SK-N-SH (cell line): ENCODE measurements around the gene CD3G. TPM values are rescaled to one million over a fixed set of nuclear protein-coding genes. Genes with fewer than 3 reads are reported as not detected.

Experiments used
- CTCF ChIA-PET: fragments of 300-600, 350-600 bp; formaldehyde crosslinking; extraction: SDS; loops from one replicate; lab custom pipeline; 2021; lab: Yijun Ruan, JAX
- POLR2A ChIA-PET: fragments of 350-600 bp; sonication (Branson Sonifier 250); formaldehyde crosslinking; extraction: SDS; loops from one replicate; lab custom pipeline; 2020; ENCODE audit warnings: antibody characterized with exemption, inconsistent platforms; lab: Yijun Ruan, JAX
- DNase-seq: peaks from one replicate; pipeline ENCODE4 v3.0.0; 2012
- H2AFZ ChIP-seq: fragments of 200-600 bp; sonication (generic); 2 replicates; pipeline ENCODE4 v1.8.1; 2016; ENCODE audit warnings: antibody characterized with exemption, mild to moderate bottlenecking, low read depth
- H3F3A ChIP-seq: fragments of 200-600 bp; sonication (generic); replicated peaks from 2 replicates; pipeline ENCODE3; 2016; ENCODE audit warnings: antibody characterized with exemption, mild to moderate bottlenecking; ENCODE audit not compliant: insufficient read depth
- H3K27ac ChIP-seq, 2 experiments: fragments of 200-500 bp in 1 of 2; fragments of 200-600 bp in 1 of 2; sonication (Bioruptor generic) in 1 of 2; sonication (generic), shearing (Covaris generic) in 1 of 2; 2 replicates each; pipeline versions ENCODE4 v1.5.1 to v1.6.1; 2014 to 2016; ENCODE audit warnings: low read depth in 2 of 2, inconsistent platforms in 1 of 2, low read length in 1 of 2, mild to moderate bottlenecking in 1 of 2, mixed read lengths in 1 of 2
- H3K27me3 ChIP-seq: fragments of 200-600 bp; sonication (generic), shearing (Covaris generic); 2 replicates; pipeline ENCODE4 v1.6.1; 2016; ENCODE audit warnings: mixed run types; ENCODE audit not compliant: insufficient read depth
- H3K36me3 ChIP-seq, 2 experiments: fragments of 200-500 bp in 1 of 2; fragments of 200-600 bp in 1 of 2; sonication (Bioruptor generic) in 1 of 2; sonication (generic) in 1 of 2; replicated peaks in 1 of 2; 2 replicates each; pipeline versions ENCODE3 to v1.5.1; 2014 to 2016; ENCODE audit warnings: low read length in 1 of 2, mild to moderate bottlenecking in 1 of 2; ENCODE audit not compliant: insufficient read depth in 2 of 2, control insufficient read depth in 1 of 2
- H3K4me1 ChIP-seq, 2 experiments: fragments of 200-500 bp in 1 of 2; fragments of 200-600 bp in 1 of 2; sonication (Bioruptor generic) in 1 of 2; sonication (generic), shearing (Covaris generic) in 1 of 2; 2 replicates each; pipeline versions ENCODE4 v1.5.1 to v1.6.1; 2014 to 2016; ENCODE audit warnings: low read depth in 1 of 2, low read length in 1 of 2, mixed run types in 1 of 2; ENCODE audit not compliant: insufficient read depth in 2 of 2, control insufficient read depth in 1 of 2
- H3K4me2 ChIP-seq: fragments of 200-600 bp; sonication (generic), shearing (Covaris generic); 2 replicates; pipeline ENCODE4 v1.6.1; 2017; ENCODE audit warnings: mixed run types
- H3K4me3 ChIP-seq, 2 experiments: fragments of 200-500 bp in 1 of 2; fragments of 200-600 bp in 1 of 2; sonication (Bioruptor generic) in 1 of 2; sonication (generic), shearing (Covaris generic) in 1 of 2; 2 replicates each; pipeline versions ENCODE4 v1.5.1 to v1.8.1; 2014 to 2016; ENCODE audit warnings: low read depth in 2 of 2, inconsistent platforms in 1 of 2, low read length in 1 of 2, mild to moderate bottlenecking in 1 of 2, mixed read lengths in 1 of 2, moderate library complexity in 1 of 2
- H3K79me2 ChIP-seq: fragments of 200-600 bp; sonication (generic); 2 replicates; pipeline ENCODE4 v1.8.1; 2017; ENCODE audit warnings: mild to moderate bottlenecking; ENCODE audit not compliant: insufficient read depth
- H3K9ac ChIP-seq: fragments of 200-600 bp; sonication (generic); 2 replicates; pipeline ENCODE4 v1.6.1; 2017; ENCODE audit warnings: mixed run types
- H3K9me2 ChIP-seq: fragments of 200-600 bp; sonication (generic); 2 replicates; pipeline ENCODE4 v1.6.1; 2017; ENCODE audit warnings: mixed run types
- H3K9me3 ChIP-seq: fragments of 200-600 bp; sonication (generic); 2 replicates; pipeline ENCODE4 v1.6.1; 2017; ENCODE audit warnings: mixed run types, mild to moderate bottlenecking, moderate library complexity
- H4K20me1 ChIP-seq: fragments of 200-600 bp; sonication (generic); 2 replicates; pipeline ENCODE4 v1.6.1; 2017; ENCODE audit warnings: mild to moderate bottlenecking, mixed run types; ENCODE audit not compliant: insufficient read depth
- EP300 ChIP-seq, 2 experiments: IDR thresholded peaks; 2 replicates each; pipeline versions ENCODE4 v1.4.0 to v1.6.1; 2012; ENCODE audit warnings: borderline replicate concordance in 1 of 2, low read depth in 1 of 2, low read length in 1 of 2
- EZH2phosphoT487 ChIP-seq: fragments of 200-600 bp; sonication (generic); IDR thresholded peaks from 2 replicates; pipeline ENCODE4 v1.6.1; 2017; ENCODE audit warnings: low read depth, mixed run types, mild to moderate bottlenecking, antibody characterized with exemption, moderate library complexity, borderline replicate concordance
- FOSL2 ChIP-seq: IDR thresholded peaks from 2 replicates; pipeline ENCODE4 v1.4.0; 2012; ENCODE audit warnings: low read depth, mild to moderate bottlenecking, moderate library complexity, borderline replicate concordance
- FOXM1 ChIP-seq: IDR thresholded peaks from 2 replicates; pipeline ENCODE4 v1.4.0; 2012; ENCODE audit warnings: low read depth, mild to moderate bottlenecking
- GABPA ChIP-seq: IDR thresholded peaks from 2 replicates; pipeline ENCODE4 v1.4.0; 2012; ENCODE audit warnings: low read depth, mild to moderate bottlenecking
- GATA2 ChIP-seq: sonication (generic); formaldehyde crosslinking; IDR thresholded peaks from 2 replicates; pipeline ENCODE4 v1.5.0; 2020; ENCODE audit warnings: mild to moderate bottlenecking, missing genetic modification reagents
- MEF2A ChIP-seq: IDR thresholded peaks from 2 replicates; pipeline ENCODE4 v1.4.0; 2012; ENCODE audit warnings: low read depth, borderline replicate concordance
- MXI1 ChIP-seq: IDR thresholded peaks from 2 replicates; pipeline ENCODE4 v1.6.1; 2012; ENCODE audit warnings: mild to moderate bottlenecking, low read depth, low read length, improper control_type of control experiment
- NFIC ChIP-seq: IDR thresholded peaks from 2 replicates; pipeline ENCODE4 v1.4.0; 2012; ENCODE audit warnings: borderline replicate concordance
- RCOR1 ChIP-seq: fragments of 150-350 bp; IDR thresholded peaks from 2 replicates; pipeline ENCODE4 v1.6.1; 2017; ENCODE audit warnings: antibody characterized with exemption, low read length
- RFX5 ChIP-seq: IDR thresholded peaks from 2 replicates; pipeline ENCODE4 v1.6.1; 2012; ENCODE audit warnings: mild to moderate bottlenecking, improper control_type of control experiment, low read length
- SIN3A ChIP-seq: IDR thresholded peaks from 2 replicates; pipeline ENCODE4 v1.6.1; 2012; ENCODE audit warnings: low read depth, mild to moderate bottlenecking, low read length, moderate library complexity, borderline replicate concordance
- SMC3 ChIP-seq: IDR thresholded peaks from 2 replicates; pipeline ENCODE4 v1.6.1; 2012; ENCODE audit warnings: low read depth, low read length, improper control_type of control experiment
- TAF1 ChIP-seq: IDR thresholded peaks from 2 replicates; pipeline ENCODE4 v1.6.1; 2012; ENCODE audit warnings: low read depth, mild to moderate bottlenecking, low read length, moderate library complexity, borderline replicate concordance
- WGBS: methylation state at CpG from one replicate; pipeline ENCODE4 v1.1.6; 2017; ENCODE audit warnings: low lambda C conversion rate; 5-methylcytosine and 5-hydroxymethylcytosine counted together
- polyA plus RNA-seq, 3 experiments: library from polyadenylated mRNA; depleted of rRNA; stranded (reverse); fragments of >200 nt; gene quantifications; 2 replicates each; pipeline ENCODE4 v1.2.3, GENCODE V29; 2012
- TF ChIP-seq, protein P1 (sequence below): IDR thresholded peaks from 2 replicates; pipeline ENCODE4; 2012

Gene CD3G
- polyA plus RNA-seq, 1 of the 3 experiments (the other 2 are of a cell fraction): not detected

DNA sequence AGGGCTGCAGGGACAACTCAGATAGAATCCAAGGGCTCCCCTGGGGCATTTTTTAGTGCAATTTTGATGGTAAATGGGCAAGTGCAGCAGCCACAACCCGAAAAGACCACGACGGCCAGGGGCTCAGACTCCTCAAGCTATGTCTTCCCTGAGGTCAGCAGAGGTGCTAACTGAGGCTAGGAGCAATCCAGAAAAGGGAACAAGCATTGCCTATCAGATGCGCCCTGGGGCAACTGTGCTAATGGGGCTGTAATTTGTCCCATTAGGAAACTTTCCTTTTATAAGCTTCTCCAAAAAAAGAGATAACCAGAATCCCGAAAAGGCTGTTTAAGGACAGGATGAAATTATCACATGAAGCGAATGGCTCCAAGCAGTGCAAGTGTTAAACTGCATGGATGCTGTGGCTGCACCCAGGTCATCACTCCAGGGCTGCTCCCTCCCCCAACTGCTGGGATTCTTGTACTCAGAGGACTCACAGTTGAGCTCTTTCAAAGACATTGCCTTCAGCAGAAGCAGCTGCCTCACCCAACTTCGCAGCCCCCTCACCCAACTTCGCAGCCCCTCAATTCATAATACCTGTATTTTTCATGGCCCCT lies 42.4 kb upstream of the CD3G start (continued):
- TF ChIP-seq EP300 (IDR thresholded peaks at IDR 0.05; ENCODE audit: borderline replicate concordance in 1 of 2, low read depth in 1 of 2, low read length in 1 of 2) (no peak), MXI1 (no peak), FOSL2 (no peak), MEF2A (no peak), RCOR1 (no peak), FOXM1 (no peak), TAF1 (no peak), GABPA (no peak), EZH2phosphoT487 (no peak)

DNA sequence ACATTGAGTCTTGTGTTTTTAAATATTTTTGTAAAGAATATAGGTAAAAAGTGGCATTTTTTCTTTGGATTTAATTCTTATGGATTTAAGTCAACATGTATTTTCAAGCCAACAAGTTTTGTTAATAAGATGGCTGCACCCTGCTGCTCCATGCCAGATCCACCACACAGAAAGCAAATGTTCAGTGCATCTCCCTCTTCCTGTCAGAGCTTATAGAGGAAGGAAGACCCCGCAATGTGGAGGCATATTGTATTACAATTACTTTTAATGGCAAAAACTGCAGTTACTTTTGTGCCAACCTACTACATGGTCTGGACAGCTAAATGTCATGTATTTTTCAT lies 39.9 kb upstream of the CD3G start:
- H3K79me2 ChIP-seq: no peaks in the 10 kb centered on the region
- no peak overlapping the region for H2AFZ ChIP-seq
- H3F3A ChIP-seq: no peaks in the 10 kb centered on the region
- POLR2A ChIA-PET: no interaction called here
- no peak for TF ChIP-seq NFIC
- TF ChIP-seq RFX5: no peak
- TF ChIP-seq, protein P1, sequence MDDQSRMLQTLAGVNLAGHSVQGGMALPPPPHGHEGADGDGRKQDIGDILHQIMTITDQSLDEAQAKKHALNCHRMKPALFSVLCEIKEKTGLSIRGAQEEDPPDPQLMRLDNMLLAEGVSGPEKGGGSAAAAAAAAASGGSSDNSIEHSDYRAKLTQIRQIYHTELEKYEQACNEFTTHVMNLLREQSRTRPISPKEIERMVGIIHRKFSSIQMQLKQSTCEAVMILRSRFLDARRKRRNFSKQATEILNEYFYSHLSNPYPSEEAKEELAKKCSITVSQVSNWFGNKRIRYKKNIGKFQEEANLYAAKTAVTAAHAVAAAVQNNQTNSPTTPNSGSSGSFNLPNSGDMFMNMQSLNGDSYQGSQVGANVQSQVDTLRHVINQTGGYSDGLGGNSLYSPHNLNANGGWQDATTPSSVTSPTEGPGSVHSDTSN: no peak
- no peak for TF ChIP-seq GATA2 (CRISPR knock-in tag)
- no peak for TF ChIP-seq MXI1
- TF ChIP-seq, all 33 proteins: peak for 0
- no peak overlapping the region for H3K4me3 ChIP-seq
- H3K9me3 ChIP-seq: no peaks in the 10 kb centered on the region
- CTCF ChIA-PET: interaction anchor here (1.3 to 1.9 kb wide), 3 partner anchors 7 to 159 kb away, joined by 3 to 5 read pairs (median 4); no protein-coding TSS in a partner anchor
- 36% methylated on average over 1 of the region's 1 CpG for WGBS
- no peak overlapping the region for H3K27ac ChIP-seq
- no peaks in the 10 kb centered on the region for H3K36me3 ChIP-seq
- no peak for DNase-seq
- H3K4me2 ChIP-seq: no peak overlapping the region
- H3K9ac ChIP-seq: no peak overlapping the region
- no peaks in the 10 kb centered on the region for H4K20me1 ChIP-seq
- H3K4me1 ChIP-seq: no peaks in the 10 kb centered on the region
- no peaks in the 10 kb centered on the region for H3K9me2 ChIP-seq
- H3K27me3 ChIP-seq: peaks cover 28% of the 10 kb centered on the region; the same call in 1 of the 2 replicates

DNA sequence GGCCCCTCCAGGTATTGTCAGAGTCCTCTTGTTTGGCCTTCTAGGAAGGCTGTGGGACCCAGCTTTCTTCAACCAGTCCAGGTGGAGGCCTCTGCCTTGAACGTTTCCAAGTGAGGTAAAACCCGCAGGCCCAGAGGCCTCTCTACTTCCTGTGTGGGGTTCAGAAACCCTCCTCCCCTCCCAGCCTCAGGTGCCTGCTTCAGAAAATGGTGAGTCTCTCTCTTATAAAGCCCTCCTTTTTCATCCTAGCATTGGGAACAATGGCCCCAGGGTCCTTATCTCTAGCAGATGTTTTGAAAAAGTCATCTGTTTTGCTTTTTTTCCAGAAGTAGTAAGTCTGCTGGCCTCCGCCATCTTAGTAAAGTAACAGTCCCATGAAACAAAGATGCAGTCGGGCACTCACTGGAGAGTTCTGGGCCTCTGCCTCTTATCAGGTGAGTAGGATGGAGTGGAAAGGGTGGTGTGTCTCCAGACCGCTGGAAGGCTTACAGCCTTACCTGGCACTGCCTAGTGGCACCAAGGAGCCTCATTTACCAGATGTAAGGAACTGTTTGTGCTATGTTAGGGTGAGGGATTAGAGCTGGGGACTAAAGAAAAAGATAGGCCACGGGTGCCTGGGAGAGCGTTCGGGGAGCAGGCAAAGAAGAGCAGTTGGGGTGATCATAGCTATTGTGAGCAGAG lies 39.4 kb upstream of the CD3G start, which contains the start of gene CD3E:
Gene CD3E (plus strand): TSS at position 163 of the 681 bp plus-strand sequence. CDS start 223 bp downstream, at position 386.
- Histone ChIP-seq H3K9me2 (no peaks in the 10 kb centered on the region), H3F3A (no peaks in the 10 kb centered on the region), H3K79me2 (no peaks in the 10 kb centered on the region), H2AFZ (no peak within 1 kb of the TSS), H3K27ac (no peak within 1 kb of the TSS), H3K27me3 (peaks cover 28% of the 10 kb centered on the region; the same call in 1 of the 2 replicates), H3K36me3 (no peaks in the 10 kb centered on the region), H3K4me2 (no peak within 1 kb of the TSS), H3K4me3 (no peak within 1 kb of the TSS), H3K4me1 (no peaks in the 10 kb centered on the region), H3K9ac (no peak within 1 kb of the TSS), H3K9me3 (no peaks in the 10 kb centered on the region), H4K20me1 (no peaks in the 10 kb centered on the region)
- DNase-seq: no peak
- TF ChIP-seq SIN3A (no peak), NFIC (no peak), SMC3 (no peak)
- 42% methylated on average over 8 of the region's 8 CpGs for WGBS
- ChIA-PET POLR2A (no interaction called here), CTCF (interaction anchor here (0.7 to 1.9 kb wide), 3 partner anchors 10 to 160 kb away, joined by 3 to 5 read pairs (median 4); partner anchors contain the start of gene MPZL2)
